ENCODE results near the gene APC. TPM values are rescaled to one million over a fixed set of nuclear protein-coding genes. Genes with fewer than 3 reads are reported as not detected.

APC gene
- total RNA-seq, 1 experiment from 2014 or later, result 24.0 TPM

DNA sequence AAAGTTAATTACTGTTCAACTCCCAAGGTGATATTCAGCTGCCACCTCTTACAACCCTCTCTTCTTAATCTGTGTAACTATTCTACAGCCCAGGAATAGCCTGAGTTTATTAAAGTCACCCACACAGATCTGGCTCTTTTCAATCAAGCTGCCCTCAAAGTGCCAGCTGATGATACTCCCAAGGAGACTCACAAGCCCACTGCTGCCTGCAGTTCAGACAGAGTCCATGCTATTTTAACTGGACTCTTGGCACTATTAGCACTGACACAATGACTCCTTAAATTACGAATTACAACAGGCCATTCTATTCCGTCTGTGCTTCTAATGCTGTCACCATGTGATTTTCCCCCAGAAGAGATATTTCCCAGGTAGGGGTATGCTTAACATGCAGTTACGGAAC, 158.0 kb downstream of the APC start:
- H3K9me3 ChIP-seq (ENCODE audit: control insufficient read depth in 1 of 2, insufficient read depth in 1 of 2, low read depth in 1 of 2, low read length in 2 of 2), result no peaks in the 10 kb centered on the region
- no peak overlapping the region for H3K27ac ChIP-seq (ENCODE audit: low read depth, low read length)
- ChIA-PET POLR2A (no interaction called here), RAD21 (ENCODE audit: low non-redundant PET in 1 of 2, low total read pairs in 2 of 2, uncharacterized antibody in 2 of 2, unreplicated experiment in 2 of 2) (no interaction called here), CTCF (no interaction called here)
- no peak for ATAC-seq
- no peak overlapping the region for H3K4me2 ChIP-seq (ENCODE audit: low read length)
- peaks cover 21% of the 10 kb centered on the region; the same call in 1 of the 2 replicates for H3K79me2 ChIP-seq (ENCODE audit: insufficient read depth, low read length)
- peaks cover 3 to 24% of the 10 kb centered on the region in 2 experiments; a peak in 2 of 4 replicates for H3K36me3 ChIP-seq (ENCODE audit: control insufficient read depth in 1 of 2, insufficient read depth in 2 of 2, low read length in 2 of 2)
- H2AFZ ChIP-seq (ENCODE audit: low read depth, low read length, poor library complexity, severe bottlenecking), result no peak overlapping the region
- no peak overlapping the region for H3K9ac ChIP-seq (ENCODE audit: low read length)
- H4K20me1 ChIP-seq (ENCODE audit: insufficient read depth), result peaks cover 10% of the 10 kb centered on the region
- TF ChIP-seq EGR1 (IDR thresholded peaks at IDR 0.05; ENCODE audit: low read depth) (no peak), SRF (IDR thresholded peaks at IDR 0.05; ENCODE audit: low read depth) (no peak), CBX3 (IDR thresholded peaks at IDR 0.05; ENCODE audit: low read depth) (no peak), CEBPB (IDR thresholded peaks at IDR 0.05; ENCODE audit: low read depth) (no peak), POLR2AphosphoS5 (IDR thresholded peaks at IDR 0.05; ENCODE audit: low read depth, low read length) (no peak), ELF1 (IDR thresholded peaks at IDR 0.05; ENCODE audit: borderline replicate concordance, low read depth) (no peak), ZNF274 (IDR thresholded peaks at IDR 0.05; ENCODE audit: low read depth, low read length) (no peak), SP1 (IDR thresholded peaks at IDR 0.05; ENCODE audit: low read depth) (no peak), TCF7L2 (IDR thresholded peaks at IDR 0.05; ENCODE audit: borderline replicate concordance, extremely low read depth, insufficient read depth, insufficient read length) (no peak), FOSL1 (IDR thresholded peaks at IDR 0.05; ENCODE audit: low read depth) (no peak), YY1 (IDR thresholded peaks at IDR 0.05; ENCODE audit: extremely low read depth, insufficient replicate concordance, low read depth, low read length) (no peak), JUND (IDR thresholded peaks at IDR 0.05) (no peak), POLR2A (IDR thresholded peaks at IDR 0.05; ENCODE audit: borderline replicate concordance, extremely low read depth, insufficient read depth, insufficient read length) (no peak), SIN3A (IDR thresholded peaks at IDR 0.05; ENCODE audit: low read depth) (no peak)
- TF ChIP-seq, protein P1, sequence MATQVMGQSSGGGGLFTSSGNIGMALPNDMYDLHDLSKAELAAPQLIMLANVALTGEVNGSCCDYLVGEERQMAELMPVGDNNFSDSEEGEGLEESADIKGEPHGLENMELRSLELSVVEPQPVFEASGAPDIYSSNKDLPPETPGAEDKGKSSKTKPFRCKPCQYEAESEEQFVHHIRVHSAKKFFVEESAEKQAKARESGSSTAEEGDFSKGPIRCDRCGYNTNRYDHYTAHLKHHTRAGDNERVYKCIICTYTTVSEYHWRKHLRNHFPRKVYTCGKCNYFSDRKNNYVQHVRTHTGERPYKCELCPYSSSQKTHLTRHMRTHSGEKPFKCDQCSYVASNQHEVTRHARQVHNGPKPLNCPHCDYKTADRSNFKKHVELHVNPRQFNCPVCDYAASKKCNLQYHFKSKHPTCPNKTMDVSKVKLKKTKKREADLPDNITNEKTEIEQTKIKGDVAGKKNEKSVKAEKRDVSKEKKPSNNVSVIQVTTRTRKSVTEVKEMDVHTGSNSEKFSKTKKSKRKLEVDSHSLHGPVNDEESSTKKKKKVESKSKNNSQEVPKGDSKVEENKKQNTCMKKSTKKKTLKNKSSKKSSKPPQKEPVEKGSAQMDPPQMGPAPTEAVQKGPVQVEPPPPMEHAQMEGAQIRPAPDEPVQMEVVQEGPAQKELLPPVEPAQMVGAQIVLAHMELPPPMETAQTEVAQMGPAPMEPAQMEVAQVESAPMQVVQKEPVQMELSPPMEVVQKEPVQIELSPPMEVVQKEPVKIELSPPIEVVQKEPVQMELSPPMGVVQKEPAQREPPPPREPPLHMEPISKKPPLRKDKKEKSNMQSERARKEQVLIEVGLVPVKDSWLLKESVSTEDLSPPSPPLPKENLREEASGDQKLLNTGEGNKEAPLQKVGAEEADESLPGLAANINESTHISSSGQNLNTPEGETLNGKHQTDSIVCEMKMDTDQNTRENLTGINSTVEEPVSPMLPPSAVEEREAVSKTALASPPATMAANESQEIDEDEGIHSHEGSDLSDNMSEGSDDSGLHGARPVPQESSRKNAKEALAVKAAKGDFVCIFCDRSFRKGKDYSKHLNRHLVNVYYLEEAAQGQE (IDR thresholded peaks at IDR 0.05; ENCODE audit: low read depth), result no peak
- TF ChIP-seq, protein P2, sequence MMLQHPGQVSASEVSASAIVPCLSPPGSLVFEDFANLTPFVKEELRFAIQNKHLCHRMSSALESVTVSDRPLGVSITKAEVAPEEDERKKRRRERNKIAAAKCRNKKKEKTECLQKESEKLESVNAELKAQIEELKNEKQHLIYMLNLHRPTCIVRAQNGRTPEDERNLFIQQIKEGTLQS (IDR thresholded peaks at IDR 0.05), result no peak
- TF ChIP-seq, protein P3, sequence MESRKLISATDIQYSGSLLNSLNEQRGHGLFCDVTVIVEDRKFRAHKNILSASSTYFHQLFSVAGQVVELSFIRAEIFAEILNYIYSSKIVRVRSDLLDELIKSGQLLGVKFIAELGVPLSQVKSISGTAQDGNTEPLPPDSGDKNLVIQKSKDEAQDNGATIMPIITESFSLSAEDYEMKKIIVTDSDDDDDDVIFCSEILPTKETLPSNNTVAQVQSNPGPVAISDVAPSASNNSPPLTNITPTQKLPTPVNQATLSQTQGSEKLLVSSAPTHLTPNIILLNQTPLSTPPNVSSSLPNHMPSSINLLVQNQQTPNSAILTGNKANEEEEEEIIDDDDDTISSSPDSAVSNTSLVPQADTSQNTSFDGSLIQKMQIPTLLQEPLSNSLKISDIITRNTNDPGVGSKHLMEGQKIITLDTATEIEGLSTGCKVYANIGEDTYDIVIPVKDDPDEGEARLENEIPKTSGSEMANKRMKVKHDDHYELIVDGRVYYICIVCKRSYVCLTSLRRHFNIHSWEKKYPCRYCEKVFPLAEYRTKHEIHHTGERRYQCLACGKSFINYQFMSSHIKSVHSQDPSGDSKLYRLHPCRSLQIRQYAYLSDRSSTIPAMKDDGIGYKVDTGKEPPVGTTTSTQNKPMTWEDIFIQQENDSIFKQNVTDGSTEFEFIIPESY (IDR thresholded peaks at IDR 0.05; ENCODE audit: extremely low read depth, insufficient replicate concordance, low read length), result no peak
- no TSS peak for BruUV-seq (replicated peaks)
- H3K9me2 ChIP-seq (ENCODE audit: insufficient read depth), result no peaks in the 10 kb centered on the region
- H3K4me1 ChIP-seq (ENCODE audit: control insufficient read depth in 1 of 2, insufficient read depth in 2 of 2, low read length in 2 of 2), result peaks cover 7 to 9% of the 10 kb centered on the region in 2 experiments; a peak in 3 of 4 replicates
- H3K27me3 ChIP-seq (ENCODE audit: insufficient read depth, low read length), result no peaks in the 10 kb centered on the region
- DNase-seq (ENCODE audit: low read depth, low spot score), result no peak
- no peak overlapping the region for H3K4me3 ChIP-seq (replicated peaks in 1 of 2; ENCODE audit: low read depth in 1 of 2, low read length in 2 of 2)
- intact Hi-C loops (cut with micrococcal nuclease), result no loop called here
